Mesenteric fat pad (tissue), 1 donor: ENCODE results near the gene MARCKS. TPM values are rescaled to one million over a fixed set of nuclear protein-coding genes. Genes with fewer than 3 reads are reported as not detected.
"Not testable (repeated sequence)": the region's sequence is repeated elsewhere in the genome, so short reads cannot be mapped to it uniquely, and the experiment has no call there.

Experiments used
- DNase-seq: peaks from one replicate; pipeline ENCODE4 v3.0.0-alpha.2; 2020; ENCODE audit warnings: low spot score
- total RNA-seq: library from RNA; stranded (reverse); fragmentation: NEBNext Ultra II Directional; extraction: Animal tissue kit (Norgen Biotek cat#: 25700); gene quantifications from one replicate; pipeline ENCODE4 v1.2.1, GENCODE V29; 2021
- donor health status: DM: yes; HTN: yes; CAD: no.

The MARCKS gene
- total RNA-seq, 1 donor from 2014 or later: 63.6 TPM

- no peak for DNase-seq
Measured at GRCh38 chr6:113882336-113883022, 25.3 kb downstream of the MARCKS start.

- no peak for DNase-seq
Measured at GRCh38 chr6:113884011-113884410, 26.9 kb downstream of the MARCKS start.

GRCh38 chr6:113886512-113886911, 29.4 kb downstream of the MARCKS start:
- DNase-seq: no peak

GRCh38 chr6:113888493-113888892, 31.3 kb downstream of the MARCKS start:
- no peak for DNase-seq

- DNase-seq: no peak
Measured at GRCh38 chr6:113888956-113889630, 31.9 kb downstream of the MARCKS start.

- no peak for DNase-seq
Measured at GRCh38 chr6:113893451-113893850, 36.3 kb downstream of the MARCKS start.

GRCh38 chr6:113893866-113894265, 36.7 kb downstream of the MARCKS start:
- DNase-seq: no peak

GRCh38 chr6:113894712-113895674, 37.8 kb downstream of the MARCKS start:
- no peak for DNase-seq

- no peak for DNase-seq
Measured at GRCh38 chr6:113901482-113901881, 44.3 kb downstream of the MARCKS start.

- DNase-seq: no peak
Measured at GRCh38 chr6:113903666-113904330, 46.7 kb downstream of the MARCKS start.

- DNase-seq: no peak
Measured at GRCh38 chr6:113907102-113907815, 50.1 kb downstream of the MARCKS start.

GRCh38 chr6:113908801-113909200, 51.7 kb downstream of the MARCKS start:
- DNase-seq: no peak

GRCh38 chr6:113909224-113909856, 52.2 kb downstream of the MARCKS start:
- no peak for DNase-seq

- not testable (repeated sequence) for DNase-seq
Measured at GRCh38 chr6:113910285-113910684, 53.1 kb downstream of the MARCKS start.

Other genes starting within 250 kb of the MARCKS start
- gene HDAC2, start 113.8 kb downstream of the MARCKS start, total RNA-seq: 54.1 TPM